Suppressor macrophage (primary cell): Measurements from ENCODE around the gene EEIG1.
A peak's percentile ranks its signal among the peaks of the same experiment; 100 is the strongest.

ENCODE experiments used
- DNase-seq, 4 experiments: peaks; one replicate each; pipeline ENCODE4 v3.0.0-alpha.2; 2020 to 2022

EEIG1 gene

DNA sequence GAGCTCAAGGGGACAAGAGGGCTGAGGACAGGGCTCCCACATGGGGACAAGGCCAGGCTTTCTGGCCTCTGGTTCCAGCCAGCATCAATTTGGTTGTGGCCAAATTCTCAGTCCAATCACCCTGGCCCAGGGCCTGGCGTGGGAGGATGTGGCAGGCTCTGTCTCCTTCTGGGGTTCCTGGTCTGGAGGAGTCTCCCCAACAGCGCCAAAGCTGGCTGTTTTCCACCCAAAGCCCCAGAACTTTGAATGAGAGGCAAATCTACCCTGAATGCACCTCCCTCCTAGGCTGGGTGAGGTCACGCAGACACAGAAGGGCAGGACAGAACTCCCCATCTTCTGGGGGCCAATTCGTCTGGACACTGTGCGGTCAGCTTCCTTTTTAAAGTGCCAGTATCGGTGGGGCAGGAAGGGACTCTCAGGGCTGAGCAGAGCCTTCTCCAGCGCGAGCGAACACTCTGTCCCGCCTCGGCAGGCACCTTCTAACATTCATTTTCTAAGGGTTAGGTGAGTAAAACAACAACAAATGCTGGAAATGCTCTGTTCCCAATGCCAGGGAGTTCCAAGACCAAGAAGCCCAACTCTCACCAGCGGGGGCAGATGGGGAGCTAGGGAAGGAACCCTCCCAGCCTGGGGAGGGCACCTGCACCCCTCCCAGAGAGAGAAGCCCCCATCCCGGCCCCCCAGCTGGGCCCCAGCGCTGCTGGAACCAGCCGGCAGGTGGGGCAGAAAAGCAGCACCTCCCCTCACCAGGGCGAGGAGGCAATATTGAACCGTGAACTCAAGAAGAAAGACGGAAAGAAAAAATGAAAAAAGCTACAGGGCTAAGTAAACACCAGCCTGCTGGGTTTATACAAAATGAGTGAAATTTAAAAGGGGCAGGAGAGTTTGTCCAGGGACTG is 39.5 kb downstream of the EEIG1 start:
- DNase-seq, result no peak

DNA sequence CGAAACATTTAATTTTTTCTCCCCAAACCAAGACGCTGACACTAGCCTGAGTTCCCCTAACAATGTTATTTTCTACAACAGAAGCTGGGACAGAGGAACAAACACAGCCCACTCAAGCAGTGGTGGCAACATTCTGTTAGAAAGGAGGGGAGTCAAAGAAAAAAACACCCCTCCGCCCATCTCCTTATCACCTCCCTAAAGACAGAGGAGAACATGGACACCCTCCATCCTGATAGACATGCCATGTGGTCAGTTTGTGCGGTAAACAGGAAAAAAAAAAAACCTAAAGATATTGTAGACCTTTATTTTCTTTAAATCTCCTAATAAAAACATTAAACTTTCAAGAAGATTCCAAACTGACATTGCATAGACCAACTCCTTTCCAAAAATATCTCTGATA is 40.2 kb downstream of the EEIG1 start:
- no peak for DNase-seq

DNA sequence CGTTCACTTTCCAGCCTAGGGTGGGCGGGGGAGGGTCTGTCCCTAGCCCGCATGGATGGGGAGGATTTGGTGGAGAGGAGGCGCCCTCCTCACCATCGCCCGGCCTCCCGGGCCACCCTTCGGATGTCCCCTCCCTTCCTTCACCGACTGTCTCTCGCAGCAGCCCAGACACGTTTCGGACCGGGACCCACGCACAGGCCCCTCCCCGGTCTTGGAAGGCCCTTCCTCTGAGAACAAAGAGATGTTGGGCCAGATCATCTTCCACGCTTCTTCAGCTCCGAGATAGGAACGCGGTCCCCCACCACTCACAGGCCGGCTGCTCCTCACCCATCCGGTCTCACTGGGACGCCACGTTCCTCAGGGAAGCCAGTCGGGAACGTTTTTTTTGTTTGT is 42.5 kb downstream of the EEIG1 start:
- no peak for DNase-seq

DNA sequence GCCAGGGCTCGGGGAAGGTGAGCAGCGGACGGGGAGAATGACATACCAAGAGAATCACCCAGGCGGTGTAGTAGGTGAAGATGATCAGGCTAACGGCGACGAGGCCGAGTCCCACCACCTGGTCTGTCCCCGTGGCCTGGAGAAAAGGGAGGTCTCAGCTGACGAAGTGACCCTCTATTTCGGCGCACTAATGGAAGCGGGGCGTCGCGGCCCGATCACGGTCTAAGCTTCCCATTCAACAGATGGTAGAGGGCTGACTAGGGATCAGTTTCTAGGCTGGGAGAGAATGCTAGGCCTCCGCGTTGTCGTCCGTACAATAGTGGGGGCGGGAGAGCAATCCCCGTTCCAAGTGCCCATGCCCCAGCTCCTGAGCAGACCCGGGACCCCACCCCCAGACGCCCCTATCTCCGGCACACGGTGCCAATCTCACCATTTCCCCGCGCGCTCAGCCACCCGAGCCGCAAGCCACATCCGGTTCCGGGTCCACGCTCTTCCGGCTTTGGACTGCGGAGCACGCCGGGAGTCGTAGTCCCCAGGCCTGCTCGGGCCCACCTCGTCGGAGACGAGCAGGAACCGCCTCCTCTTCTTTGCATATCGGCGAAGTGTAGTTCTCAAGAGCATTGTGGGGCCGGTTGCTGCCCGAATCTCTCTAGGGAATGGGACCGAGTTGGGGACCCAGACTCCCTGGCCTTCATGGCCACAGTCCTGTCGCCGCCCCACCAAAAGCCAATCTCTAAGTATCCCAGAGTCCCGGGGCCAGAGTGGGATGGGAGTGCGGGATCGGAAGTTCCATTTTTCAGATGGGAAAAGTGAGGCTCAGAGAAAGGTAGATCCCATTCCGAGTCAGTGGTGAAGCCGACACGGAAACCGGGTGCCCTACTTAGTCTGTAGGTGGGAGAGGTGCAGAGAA is 43.1 kb downstream of the EEIG1 start, which contains the start of gene DPM2:
Gene DPM2 (minus strand): TSS at position 467 of the 910 bp plus-strand sequence. CDS start 34 bp downstream, at position 433.
- DNase-seq, result peak; percentile 84 to 92 (median 88)

DNA sequence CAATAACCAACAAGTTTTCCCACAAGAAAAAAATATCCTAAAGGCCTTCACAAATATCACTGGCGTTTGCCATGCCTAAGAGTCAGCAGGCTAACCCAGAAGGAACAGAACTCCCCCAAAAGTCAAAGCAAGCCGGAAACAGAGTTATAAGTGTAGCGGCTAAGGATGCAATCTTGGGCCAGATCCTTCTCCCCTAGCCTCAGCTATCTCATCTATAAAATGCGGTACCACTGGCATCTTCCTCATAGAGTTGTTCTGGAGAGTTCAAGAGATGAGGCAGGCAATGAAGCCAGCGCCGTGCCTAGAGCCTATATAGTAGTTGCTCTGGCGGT is 43.8 kb downstream of the EEIG1 start:
- DNase-seq, result peak in 2 of 4 experiments; percentile 19 to 34

DNA sequence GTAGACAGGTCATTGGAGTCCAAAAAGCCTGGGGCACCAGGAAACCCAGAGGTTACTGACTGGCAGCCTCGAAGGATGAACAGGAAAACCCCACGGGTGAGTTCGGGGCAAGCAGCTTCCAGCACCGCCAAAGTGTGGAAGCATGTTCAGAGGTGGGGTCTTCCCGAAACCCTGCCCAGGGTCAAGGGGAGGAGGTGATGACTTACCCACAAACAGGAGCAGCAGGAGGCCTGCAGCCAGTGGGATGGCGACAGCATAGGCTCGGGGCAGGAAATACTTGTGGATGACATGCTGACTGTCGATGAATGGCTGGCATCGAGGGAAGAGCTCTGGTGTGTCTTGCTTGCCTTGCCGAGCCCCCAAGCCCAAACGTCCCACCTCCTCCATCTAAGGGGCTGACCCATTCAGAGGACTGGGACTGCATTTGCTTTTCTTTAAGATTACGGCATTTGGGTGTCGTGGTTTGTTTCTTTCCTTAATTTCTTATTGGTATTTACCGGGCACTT is 44.4 kb downstream of the EEIG1 start:
- DNase-seq, result no peak

DNA sequence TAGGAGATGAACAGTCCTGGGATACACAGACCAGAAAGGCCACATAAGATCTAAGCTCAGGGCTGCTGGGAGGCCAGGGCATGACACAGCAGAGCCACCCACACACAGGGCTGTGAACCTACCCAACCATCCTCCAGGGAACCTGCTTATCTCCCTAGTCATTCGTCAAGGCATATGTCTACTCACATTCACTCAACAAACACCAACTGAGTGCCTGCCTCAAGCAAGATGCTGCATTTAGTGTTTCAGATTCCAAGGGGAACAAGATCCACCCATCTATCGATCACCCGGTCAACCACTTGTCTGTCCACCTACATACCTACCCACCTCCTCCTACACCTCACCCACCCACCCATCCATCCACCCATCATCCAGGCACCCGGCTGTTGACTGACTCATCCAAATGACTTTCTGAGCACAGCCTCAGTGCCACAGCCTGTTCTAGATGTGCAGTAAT is 45.0 kb downstream of the EEIG1 start:
- DNase-seq, result peak in 2 of 4 experiments; percentile 36 to 45

DNA sequence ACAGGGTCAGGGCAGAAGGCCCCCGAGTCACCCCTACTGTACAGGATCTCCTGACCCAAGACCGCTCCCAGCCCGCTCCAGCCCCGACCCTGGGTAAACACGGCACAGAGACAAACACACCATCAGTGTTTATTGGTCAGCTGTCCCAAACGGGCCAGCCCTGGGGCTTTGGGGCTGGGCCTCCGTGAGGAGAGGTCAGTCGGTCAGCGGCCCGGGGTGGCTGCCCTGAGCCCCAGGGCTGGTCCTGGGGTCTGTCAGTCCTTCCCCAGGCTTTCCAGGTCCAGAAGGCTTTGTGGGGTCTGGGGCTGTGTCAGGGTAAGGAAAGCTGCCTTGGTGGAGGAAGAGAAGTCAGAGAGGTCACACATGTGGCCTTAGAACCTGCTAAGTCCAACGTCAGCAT is 45.8 kb downstream of the EEIG1 start:
- no peak for DNase-seq

DNA sequence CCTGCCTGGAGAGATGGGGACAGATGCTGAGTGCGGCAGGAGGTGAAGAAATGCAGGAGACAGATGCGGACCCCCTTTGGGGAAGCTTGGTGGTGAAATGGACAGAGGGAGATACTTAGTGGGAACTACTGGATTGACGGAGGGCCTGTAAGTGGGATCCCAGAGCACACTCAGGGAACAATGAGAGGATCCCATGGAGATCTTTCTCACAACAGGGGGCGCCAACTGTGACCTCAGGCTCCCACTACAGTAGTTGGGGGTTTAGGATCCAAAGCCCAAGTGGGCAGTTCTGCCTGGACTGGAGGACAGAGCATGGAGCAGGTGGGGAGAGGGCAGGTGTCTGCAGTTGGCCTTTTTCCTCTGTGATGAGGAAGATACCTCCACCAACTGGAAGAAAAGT is 46.5 kb downstream of the EEIG1 start:
- DNase-seq, result no peak

DNA sequence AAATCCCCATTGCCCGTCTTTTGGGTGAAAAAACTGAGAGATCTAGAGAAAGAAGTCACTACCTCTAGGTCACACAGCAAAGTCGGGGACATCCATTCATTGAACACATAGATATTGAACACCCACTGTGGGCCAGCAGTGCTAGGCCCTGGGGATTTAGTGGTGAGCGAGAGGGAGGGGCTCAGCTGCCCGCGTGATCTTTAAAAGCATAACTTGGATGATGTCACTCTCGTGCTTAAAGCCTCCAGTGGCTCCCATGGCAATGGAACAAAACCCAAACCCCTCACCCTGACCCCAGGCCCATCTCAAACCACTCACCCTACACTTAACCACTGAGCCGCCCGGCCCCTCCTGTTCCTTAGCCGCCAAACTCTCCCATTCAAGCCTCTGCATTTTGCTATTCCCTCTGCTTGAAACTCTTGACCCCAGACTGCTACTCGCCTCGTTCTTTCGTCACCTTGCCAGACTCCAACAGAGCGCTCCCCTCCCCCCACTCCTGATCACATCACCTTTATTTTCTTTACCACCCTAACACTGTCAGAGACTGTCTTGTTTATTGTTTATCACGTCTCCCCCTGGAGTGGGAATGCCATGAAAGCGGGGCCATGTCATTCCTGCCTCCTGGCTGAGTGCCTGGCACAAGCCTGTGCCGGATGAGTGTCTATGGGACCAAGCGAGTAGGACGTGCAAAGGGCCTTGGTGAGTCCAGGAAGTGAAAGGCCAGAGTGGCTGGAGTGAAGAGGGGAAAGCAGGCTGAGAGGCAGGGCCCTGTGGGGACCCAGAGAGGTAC is 49.5 kb downstream of the EEIG1 start:
- DNase-seq, result no peak
